Activated naive CD4-positive, alpha-beta T cell treated with anti-CD3 and anti-CD28 coated beads, Interleukin-2, amount 10 ng/mL, durations not matched to agents 7 days and 5 days (primary cell): ENCODE data around the gene BTNL8.

Source experiments
- CTCF ChIA-PET: fragments of 350-600 bp; sonication (Branson Sonifier 250); formaldehyde crosslinking; loops from one replicate; lab custom pipeline; 2021; ENCODE audit warnings: antibody characterized with exemption; lab: Charles Lee
- DNase-seq: peaks from one replicate; pipeline ENCODE4 v3.0.0-alpha.2; 2020
- H3K27ac Mint-ChIP-seq: one replicate; pipeline ENCODE4 v1.8.0; 2021; ENCODE audit warnings: mild to moderate bottlenecking, moderate library complexity, mixed read lengths
- H3K27me3 Mint-ChIP-seq: one replicate; pipeline ENCODE4 v1.8.0; 2021; ENCODE audit warnings: mild to moderate bottlenecking, mixed read lengths
- H3K36me3 Mint-ChIP-seq: one replicate; pipeline ENCODE4 v1.8.0; 2021; ENCODE audit warnings: mixed read lengths
- H3K4me1 Mint-ChIP-seq: one replicate; pipeline ENCODE4 v1.8.0; 2021; ENCODE audit warnings: mixed read lengths
- H3K4me3 Mint-ChIP-seq: one replicate; pipeline ENCODE4 v1.8.0; 2021; ENCODE audit warnings: mild to moderate bottlenecking, moderate library complexity, mixed read lengths
- H3K9me3 Mint-ChIP-seq: one replicate; pipeline ENCODE4 v1.8.0; 2021; ENCODE audit warnings: mixed read lengths

Gene BTNL8

DNA sequence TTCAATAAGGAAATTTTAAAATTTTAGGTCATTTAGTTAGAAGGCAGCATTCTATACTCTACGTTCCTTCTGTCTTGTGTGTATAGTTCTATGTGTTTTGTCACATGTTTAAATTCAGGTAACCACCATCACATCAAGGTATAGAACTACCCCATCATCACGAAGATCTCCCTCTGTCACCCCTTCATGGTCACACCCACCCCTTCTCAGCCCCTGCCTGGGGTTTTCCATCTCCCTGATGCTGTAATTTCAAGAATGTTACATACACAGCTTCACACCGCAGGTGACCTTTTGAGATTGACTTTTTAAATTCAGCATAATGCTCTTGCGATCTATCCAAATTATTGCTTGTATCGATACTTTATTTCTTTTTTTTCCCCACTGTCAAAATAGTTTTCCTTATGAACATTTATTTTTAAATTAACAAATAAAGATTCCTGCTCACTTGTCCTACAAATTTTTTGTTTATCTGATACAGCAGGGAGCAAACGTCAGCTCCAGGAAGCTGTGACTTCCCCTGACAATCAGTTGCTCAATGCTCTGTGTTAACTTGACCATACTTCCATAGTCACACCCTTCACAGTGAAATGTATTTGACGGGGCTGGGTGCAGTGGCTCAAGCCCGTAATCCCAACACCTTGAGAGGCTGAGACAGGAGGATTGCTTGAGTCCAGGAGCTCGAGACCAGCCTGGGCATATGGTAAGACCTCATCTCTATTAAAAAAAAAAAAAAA is 10.2 kb downstream of the BTNL8 start:
- CTCF ChIA-PET = no interaction called here
- H3K36me3 Mint-ChIP-seq = no peaks in the 10 kb centered on the region
- peaks cover 7% of the 10 kb centered on the region for H3K27me3 Mint-ChIP-seq
- no peak for DNase-seq
- no peak overlapping the region for H3K27ac Mint-ChIP-seq
- H3K4me3 Mint-ChIP-seq = no peak overlapping the region
- no peaks in the 10 kb centered on the region for H3K4me1 Mint-ChIP-seq
- no peaks in the 10 kb centered on the region for H3K9me3 Mint-ChIP-seq

DNA sequence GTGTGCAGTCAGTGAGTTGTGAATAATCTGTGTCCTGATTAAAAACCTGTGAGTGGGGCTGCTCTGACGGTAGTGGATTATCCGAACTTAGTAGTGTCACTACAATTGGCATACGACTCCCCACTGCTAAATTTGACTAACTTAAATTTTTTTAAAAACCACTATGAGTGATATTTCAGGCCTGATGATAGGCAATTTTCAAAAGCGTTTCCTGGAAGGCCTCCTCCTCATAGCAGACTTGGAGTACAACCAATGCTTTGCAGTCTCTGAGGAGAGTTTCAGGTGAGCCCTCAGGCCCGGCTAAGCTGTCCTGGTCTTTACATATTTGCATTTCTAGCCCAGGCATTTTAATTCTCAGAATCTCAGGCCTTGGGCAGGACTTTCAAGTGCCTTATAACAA is 10.8 kb downstream of the BTNL8 start:
- Mint-ChIP-seq H3K4me3 (no peak overlapping the region), H3K9me3 (no peaks in the 10 kb centered on the region), H3K27ac (no peak overlapping the region), H3K36me3 (no peaks in the 10 kb centered on the region), H3K27me3 (peaks cover 7% of the 10 kb centered on the region), H3K4me1 (no peaks in the 10 kb centered on the region)
- DNase-seq = no peak
- CTCF ChIA-PET = interaction anchor here (0.8 kb wide), 1 partner anchor 9 kb away, joined by 3 read pairs; no protein-coding TSS in a partner anchor

DNA sequence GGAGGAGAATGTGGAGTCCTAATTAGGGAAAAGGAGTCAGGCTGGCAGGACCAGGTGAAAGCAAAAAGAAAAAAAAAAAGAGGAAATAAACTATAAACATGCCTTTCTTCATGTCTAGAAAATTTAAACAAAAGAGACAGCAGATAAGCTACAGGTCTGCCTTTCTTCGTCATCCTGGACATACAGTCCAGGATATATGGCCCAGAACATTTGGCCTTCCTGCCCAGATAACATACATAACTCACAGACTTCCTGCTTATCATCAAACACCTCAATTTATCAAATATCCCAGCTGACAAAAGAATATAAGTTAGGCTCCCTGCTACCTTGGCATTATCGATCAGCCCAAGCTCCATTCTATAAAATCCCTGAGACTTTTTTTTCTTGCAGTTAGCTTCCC is 11.2 kb downstream of the BTNL8 start:
- CTCF ChIA-PET = interaction anchor here (0.8 kb wide), 1 partner anchor 9 kb away, joined by 3 read pairs; no protein-coding TSS in a partner anchor
- H3K27ac Mint-ChIP-seq = no peak overlapping the region
- H3K9me3 Mint-ChIP-seq = no peaks in the 10 kb centered on the region
- H3K4me3 Mint-ChIP-seq = no peak overlapping the region
- peaks cover 7% of the 10 kb centered on the region for H3K27me3 Mint-ChIP-seq
- no peaks in the 10 kb centered on the region for H3K36me3 Mint-ChIP-seq
- H3K4me1 Mint-ChIP-seq = no peaks in the 10 kb centered on the region
- DNase-seq = no peak

DNA sequence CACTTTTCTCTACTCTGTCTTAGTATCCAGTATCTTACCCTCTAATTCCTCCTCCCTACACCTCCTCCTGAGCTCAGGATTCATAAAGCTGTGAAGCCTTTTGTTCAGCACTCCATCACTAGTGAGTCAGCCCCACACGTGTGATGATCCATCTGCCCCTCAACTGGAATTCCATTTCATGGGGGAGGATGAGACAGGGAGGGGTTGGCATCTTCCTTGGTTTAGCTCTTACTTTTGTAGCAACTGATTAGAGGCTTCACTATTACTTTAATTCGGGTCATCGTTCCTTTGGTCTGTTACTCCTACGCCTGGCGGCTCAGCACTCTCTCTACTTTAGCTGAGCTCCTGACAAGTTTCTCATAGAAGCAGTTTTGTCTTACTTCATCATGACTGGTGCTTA is 11.8 kb downstream of the BTNL8 start:
- CTCF ChIA-PET = interaction anchor here (0.8 kb wide), 1 partner anchor 10 kb away, joined by 3 read pairs; no protein-coding TSS in a partner anchor
- H3K27ac Mint-ChIP-seq = no peak overlapping the region
- no peaks in the 10 kb centered on the region for H3K36me3 Mint-ChIP-seq
- no peak for DNase-seq
- no peaks in the 10 kb centered on the region for H3K9me3 Mint-ChIP-seq
- no peak overlapping the region for H3K4me3 Mint-ChIP-seq
- no peaks in the 10 kb centered on the region for H3K4me1 Mint-ChIP-seq
- peaks cover 7% of the 10 kb centered on the region for H3K27me3 Mint-ChIP-seq

- Mint-ChIP-seq H3K27me3 (peaks cover 4% of the 10 kb centered on the region), H3K9me3 (no peaks in the 10 kb centered on the region), H3K4me3 (no peak overlapping the region), H3K27ac (no peak overlapping the region), H3K4me1 (no peaks in the 10 kb centered on the region), H3K36me3 (no peaks in the 10 kb centered on the region)
- DNase-seq = no peak
- CTCF ChIA-PET = no interaction called here
Observed at GRCh38 chr5:180914646-180915045, 15.7 kb downstream of the BTNL8 start.

DNA sequence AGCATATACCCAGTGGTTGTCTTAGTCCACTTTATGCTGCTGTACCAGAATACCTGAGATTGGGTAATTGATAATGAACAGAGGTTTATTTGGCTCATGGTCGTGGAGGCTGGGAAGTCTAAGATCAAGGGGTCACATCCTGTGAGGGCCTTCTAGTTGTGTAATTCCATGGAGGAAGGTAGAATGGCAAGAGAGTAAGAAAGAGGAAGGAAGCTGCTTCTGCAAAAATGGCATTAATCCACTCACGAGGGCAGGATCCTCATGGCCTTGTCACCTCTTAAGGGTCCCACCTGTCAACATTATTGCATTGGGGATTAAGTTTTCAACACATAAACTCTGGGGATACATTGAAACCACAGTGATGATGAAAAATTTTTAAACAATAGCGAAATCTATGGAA is 17.0 kb downstream of the BTNL8 start:
- Mint-ChIP-seq H3K36me3 (no peaks in the 10 kb centered on the region), H3K9me3 (no peaks in the 10 kb centered on the region), H3K4me3 (no peak overlapping the region), H3K27me3 (peaks cover 4% of the 10 kb centered on the region), H3K4me1 (no peaks in the 10 kb centered on the region), H3K27ac (no peak overlapping the region)
- CTCF ChIA-PET = no interaction called here
- DNase-seq = no peak

DNA sequence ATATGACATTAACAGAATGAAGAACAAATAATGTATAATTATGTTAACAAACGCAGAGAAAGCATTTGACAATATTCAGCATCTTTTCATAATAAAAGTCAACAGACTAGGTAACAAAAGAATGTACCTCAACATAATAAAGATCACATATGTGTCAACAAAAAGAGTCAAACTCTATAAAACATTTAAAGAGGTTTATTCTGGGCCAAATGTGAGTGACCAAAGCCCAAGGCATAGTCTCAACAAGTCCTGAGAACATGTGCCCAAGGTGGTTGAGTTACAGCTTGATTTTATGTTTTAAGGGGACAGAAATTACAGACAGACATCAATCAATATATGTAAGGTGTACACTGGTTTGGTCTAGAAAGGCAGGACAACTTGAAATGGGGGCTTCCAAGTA is 19.4 kb downstream of the BTNL8 start:
- Mint-ChIP-seq H3K4me1 (no peaks in the 10 kb centered on the region), H3K36me3 (no peaks in the 10 kb centered on the region), H3K27ac (no peak overlapping the region), H3K4me3 (no peak overlapping the region), H3K27me3 (no peaks in the 10 kb centered on the region), H3K9me3 (peaks cover 7% of the 10 kb centered on the region)
- no peak for DNase-seq
- CTCF ChIA-PET = no interaction called here

- DNase-seq = no peak
- H3K4me3 Mint-ChIP-seq = no peak overlapping the region
- no peak overlapping the region for H3K27ac Mint-ChIP-seq
- H3K9me3 Mint-ChIP-seq = peaks cover 12% of the 10 kb centered on the region
- no peaks in the 10 kb centered on the region for H3K4me1 Mint-ChIP-seq
- peaks cover 7% of the 10 kb centered on the region for H3K27me3 Mint-ChIP-seq
- no peaks in the 10 kb centered on the region for H3K36me3 Mint-ChIP-seq
- CTCF ChIA-PET = no interaction called here
Observed at GRCh38 chr5:180920710-180921109, 21.8 kb downstream of the BTNL8 start.

- H3K4me3 Mint-ChIP-seq = no peak overlapping the region
- H3K36me3 Mint-ChIP-seq = no peaks in the 10 kb centered on the region
- H3K27me3 Mint-ChIP-seq = peaks cover 16% of the 10 kb centered on the region
- H3K27ac Mint-ChIP-seq = no peak overlapping the region
- no peak for DNase-seq
- H3K4me1 Mint-ChIP-seq = no peaks in the 10 kb centered on the region
- peaks cover 12% of the 10 kb centered on the region for H3K9me3 Mint-ChIP-seq
- CTCF ChIA-PET = no interaction called here
Observed at GRCh38 chr5:180922932-180923331, 24.0 kb downstream of the BTNL8 start.

DNA sequence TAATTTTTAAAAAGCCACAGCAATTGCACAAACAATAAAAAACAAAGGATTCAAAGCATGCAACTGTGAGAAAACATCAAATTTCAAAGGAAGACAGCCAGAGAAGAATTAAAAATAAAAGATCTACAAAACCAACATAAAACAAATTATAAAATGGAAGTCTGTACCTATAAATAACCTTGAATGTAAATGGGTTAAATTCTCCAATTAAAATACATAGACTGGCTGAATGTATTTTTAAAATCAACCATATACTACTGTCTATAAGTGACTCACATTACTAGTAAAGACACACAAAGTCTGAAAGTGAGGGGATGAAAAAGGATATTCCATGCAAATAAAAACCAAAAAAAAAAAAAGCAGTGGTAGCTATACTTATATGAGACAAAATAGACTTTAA is 33.7 kb downstream of the BTNL8 start:
- H3K27me3 Mint-ChIP-seq = peaks cover 13% of the 10 kb centered on the region
- no peak overlapping the region for H3K27ac Mint-ChIP-seq
- no peaks in the 10 kb centered on the region for H3K4me1 Mint-ChIP-seq
- peaks cover 3% of the 10 kb centered on the region for H3K9me3 Mint-ChIP-seq
- CTCF ChIA-PET = interaction anchor here (0.6 kb wide), 1 partner anchor 219 kb away, joined by 3 read pairs; no protein-coding TSS in a partner anchor
- DNase-seq = no peak
- no peak overlapping the region for H3K4me3 Mint-ChIP-seq
- H3K36me3 Mint-ChIP-seq = no peaks in the 10 kb centered on the region

- H3K27ac Mint-ChIP-seq = no peak overlapping the region
- peaks cover 24% of the 10 kb centered on the region for H3K27me3 Mint-ChIP-seq
- no peak overlapping the region for H3K4me3 Mint-ChIP-seq
- no peaks in the 10 kb centered on the region for H3K4me1 Mint-ChIP-seq
- H3K36me3 Mint-ChIP-seq = no peaks in the 10 kb centered on the region
- CTCF ChIA-PET = no interaction called here
- H3K9me3 Mint-ChIP-seq = peaks cover 5% of the 10 kb centered on the region
- DNase-seq = no peak
Observed at GRCh38 chr5:180935203-180935602, 36.2 kb downstream of the BTNL8 start.

DNA sequence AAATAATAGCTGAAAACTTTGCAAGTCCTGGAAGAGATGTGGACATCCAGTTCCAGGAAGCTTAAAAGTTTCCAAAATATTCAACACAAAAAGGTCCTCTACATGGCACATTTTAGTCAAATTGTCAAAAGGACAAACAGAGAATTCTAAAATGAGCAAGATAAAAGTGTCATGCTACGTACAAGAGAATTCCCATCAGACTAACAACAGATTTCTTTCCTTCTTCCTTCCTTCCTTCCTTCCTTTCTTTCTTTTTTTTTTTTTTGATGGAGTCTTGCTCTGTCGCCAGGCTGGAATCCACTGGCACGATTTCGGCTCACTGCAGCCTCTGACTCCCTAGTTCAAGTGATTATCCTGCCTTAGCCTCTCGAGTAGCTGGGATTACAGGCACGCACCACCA is 39.3 kb downstream of the BTNL8 start:
- CTCF ChIA-PET = no interaction called here

GRCh38 chr5:180950291-180950949 is 51.5 kb downstream of the BTNL8 start:
- CTCF ChIA-PET = no interaction called here
- H3K4me3 Mint-ChIP-seq = no peak overlapping the region

More for the DNA sequence above, 39.3 kb downstream of the BTNL8 start:
- DNase-seq = no peak
- Mint-ChIP-seq H3K9me3 (peaks cover 3% of the 10 kb centered on the region), H3K27ac (peak overlapping the region; percentile 20), H3K36me3 (no peaks in the 10 kb centered on the region), H3K4me3 (no peak overlapping the region), H3K27me3 (peaks cover 32% of the 10 kb centered on the region), H3K4me1 (no peaks in the 10 kb centered on the region)

GRCh38 chr5:180959661-180960060 is 60.7 kb downstream of the BTNL8 start:
- no peak for DNase-seq
- no peaks in the 10 kb centered on the region for H3K36me3 Mint-ChIP-seq
- CTCF ChIA-PET = no interaction called here
- H3K4me3 Mint-ChIP-seq = no peak overlapping the region
- H3K9me3 Mint-ChIP-seq = no peaks in the 10 kb centered on the region
- no peak overlapping the region for H3K27ac Mint-ChIP-seq
- peaks cover 14% of the 10 kb centered on the region for H3K27me3 Mint-ChIP-seq
- H3K4me1 Mint-ChIP-seq = peaks cover 20% of the 10 kb centered on the region

More at GRCh38 chr5:180950291-180950949, 51.5 kb downstream of the BTNL8 start:
- Mint-ChIP-seq H3K9me3 (no peaks in the 10 kb centered on the region), H3K27ac (no peak overlapping the region), H3K36me3 (no peaks in the 10 kb centered on the region), H3K27me3 (no peaks in the 10 kb centered on the region), H3K4me1 (peaks cover 5% of the 10 kb centered on the region)
- DNase-seq = no peak

GRCh38 chr5:180960209-180960608 is 61.2 kb downstream of the BTNL8 start:
- peaks cover 18% of the 10 kb centered on the region for H3K4me1 Mint-ChIP-seq
- no peaks in the 10 kb centered on the region for H3K36me3 Mint-ChIP-seq
- H3K4me3 Mint-ChIP-seq = no peak overlapping the region
- no peaks in the 10 kb centered on the region for H3K9me3 Mint-ChIP-seq
- peaks cover 14% of the 10 kb centered on the region for H3K27me3 Mint-ChIP-seq
- no peak overlapping the region for H3K27ac Mint-ChIP-seq
- no peak for DNase-seq
- CTCF ChIA-PET = no interaction called here
